ENCODE results near the gene NPM1. TPM values are rescaled to one million over a fixed set of nuclear protein-coding genes. Genes with fewer than 3 reads are reported as not detected.
"Not testable (repeated sequence)": the region's sequence is repeated elsewhere in the genome, so short reads cannot be mapped to it uniquely, and the experiment has no call there.

Gene NPM1
- total and polyA plus RNA-seq, 10 donors, result 441 to 2,472 (median 624) TPM

- H3K27me3 ChIP-seq (replicated peaks in 1 of 7), result no peaks in the 10 kb centered on the region
- H3K9me3 ChIP-seq, result no peaks in the 10 kb centered on the region
- H3K27ac ChIP-seq, result no peak overlapping the region
- intact Hi-C loops (cut with DNase I; ENCODE audit: low total_unique reads), result no loop called here
- WGBS, 5 donors, result 78 to 95% (median 85%) methylated on average over 2 of the region's 2 CpGs
- H3K4me3 ChIP-seq, result no peak overlapping the region
- H3K4me1 ChIP-seq, result peaks cover 0 to 74% (median 27%) of the 10 kb centered on the region in 6 donors
- TF ChIP-seq CTCF (IDR thresholded peaks at IDR 0.05 in 8 of 11, conservative IDR thresholded peaks at IDR 0.05 in 3 of 11) (no peak), POLR2A (IDR thresholded peaks at IDR 0.05) (no peak), POLR2AphosphoS5 (IDR thresholded peaks at IDR 0.05) (no peak)
- DNase-seq, result no peak
- H3K36me3 ChIP-seq, result peaks cover 8 to 100% (median 92%) of the 10 kb centered on the region in 6 donors
These were observed 9.5 kb downstream of the NPM1 start for GRCh38 chr5:171397190-171397589.

- 86 to 96% (median 95%) methylated on average over 4 of the region's 4 CpGs for WGBS, 5 donors
- Histone ChIP-seq H3K4me3 (no peak overlapping the region), H3K27ac (no peak overlapping the region), H3K9me3 (no peaks in the 10 kb centered on the region), H3K27me3 (replicated peaks in 1 of 7) (no peaks in the 10 kb centered on the region), H3K4me1 (peaks cover 0 to 70% (median 24%) of the 10 kb centered on the region in 6 donors), H3K36me3 (peaks cover 8 to 99% (median 89%) of the 10 kb centered on the region in 6 donors)
- intact Hi-C loops (cut with DNase I; ENCODE audit: low total_unique reads), result no loop called here
- TF ChIP-seq POLR2AphosphoS5 (IDR thresholded peaks at IDR 0.05), result no peak
- no peak for TF ChIP-seq POLR2A (IDR thresholded peaks at IDR 0.05)
- no peak for TF ChIP-seq CTCF (IDR thresholded peaks at IDR 0.05 in 8 of 11, conservative IDR thresholded peaks at IDR 0.05 in 3 of 11)
- no peak for DNase-seq
These were observed 9.9 kb downstream of the NPM1 start for GRCh38 chr5:171397599-171397998.

- H3K4me3 ChIP-seq; H3K27me3 ChIP-seq (replicated peaks in 1 of 7); H3K9me3 ChIP-seq; H3K27ac ChIP-seq; intact Hi-C loops (cut with DNase I; ENCODE audit: low total_unique reads); DNase-seq: not testable (repeated sequence)
- 68 to 91% (median 79%) methylated on average over 9 of the region's 9 CpGs for WGBS, 5 donors
- H3K4me1 ChIP-seq, result peaks cover 0 to 60% (median 21%) of the 10 kb centered on the region in 6 donors
- H3K36me3 ChIP-seq, result peaks cover 8 to 95% (median 80%) of the 10 kb centered on the region in 6 donors
These were observed 11.0 kb downstream of the NPM1 start for GRCh38 chr5:171398660-171399059.

GRCh38 chr5:171400169-171400568 lies 12.5 kb downstream of the NPM1 start:
- no peak for DNase-seq
- intact Hi-C loops (cut with DNase I; ENCODE audit: low total_unique reads), result no loop called here
- Histone ChIP-seq H3K36me3 (peaks cover 8 to 90% (median 71%) of the 10 kb centered on the region in 6 donors), H3K27ac (no peak overlapping the region), H3K4me3 (no peak overlapping the region), H3K27me3 (replicated peaks in 1 of 7) (no peaks in the 10 kb centered on the region), H3K9me3 (no peaks in the 10 kb centered on the region), H3K4me1 (peaks cover 0 to 49% (median 21%) of the 10 kb centered on the region in 6 donors)
- 46 to 82% (median 66%) methylated on average over 7 of the region's 7 CpGs for WGBS, 5 donors
- TF ChIP-seq CTCF (IDR thresholded peaks at IDR 0.05 in 8 of 11, conservative IDR thresholded peaks at IDR 0.05 in 3 of 11) (no peak), POLR2A (IDR thresholded peaks at IDR 0.05) (no peak), POLR2AphosphoS5 (IDR thresholded peaks at IDR 0.05) (no peak)

Measured in spleen (tissue), 11 donors.